GDM1 (cell line): Measurements from ENCODE around the gene EPS15.
A peak's percentile ranks its signal among the peaks of the same experiment; 100 is the strongest.
"Not testable (repeated sequence)": the region's sequence is repeated elsewhere in the genome, so short reads cannot be mapped to it uniquely, and the experiment has no call there.

ENCODE experiments used
- DNase-seq: peaks from one replicate; lab custom pipeline; 2025; lab: John Stamatoyannopoulos, UW

The EPS15 gene

GRCh38 chr1:51519048-51519864, at the start of gene EPS15:
EPS15 (minus strand) TSS chr1:51519266; CDS start chr1:51519231, 35 bp downstream.
- DNase-seq: peak; percentile 75

- DNase-seq: no peak
Observed at GRCh38 chr1:51568231-51568935, 49.3 kb upstream of the EPS15 start.

- DNase-seq: no peak
Observed at GRCh38 chr1:51567653-51568052, 48.6 kb upstream of the EPS15 start.

- no peak for DNase-seq
Observed at GRCh38 chr1:51566260-51566659, 47.2 kb upstream of the EPS15 start.

GRCh38 chr1:51565009-51565408, 45.9 kb upstream of the EPS15 start:
- no peak for DNase-seq

- DNase-seq: no peak
Observed at GRCh38 chr1:51564124-51564523, 45.1 kb upstream of the EPS15 start.

- no peak for DNase-seq
Observed at GRCh38 chr1:51561702-51562101, 42.6 kb upstream of the EPS15 start.

GRCh38 chr1:51560895-51561294, 41.8 kb upstream of the EPS15 start:
- DNase-seq: not testable (repeated sequence)

- DNase-seq: no peak
Observed at GRCh38 chr1:51560034-51560433, 41.0 kb upstream of the EPS15 start.

GRCh38 chr1:51559501-51559900, 40.4 kb upstream of the EPS15 start:
- DNase-seq: no peak

GRCh38 chr1:51559064-51559500, 40.0 kb upstream of the EPS15 start:
- DNase-seq: no peak

GRCh38 chr1:51558375-51558924, 39.4 kb upstream of the EPS15 start:
- no peak for DNase-seq

GRCh38 chr1:51557168-51557567, 38.1 kb upstream of the EPS15 start:
- DNase-seq: no peak

- DNase-seq: no peak
Observed at GRCh38 chr1:51555866-51556619, 37.0 kb upstream of the EPS15 start.

- DNase-seq: no peak
Observed at GRCh38 chr1:51553911-51554310, 34.8 kb upstream of the EPS15 start.

- DNase-seq: no peak
Observed at GRCh38 chr1:51552929-51553807, 34.1 kb upstream of the EPS15 start.

GRCh38 chr1:51551848-51552296, 32.8 kb upstream of the EPS15 start:
- no peak for DNase-seq

GRCh38 chr1:51551081-51551480, 32.0 kb upstream of the EPS15 start:
- peak; percentile 46 for DNase-seq

- no peak for DNase-seq
Observed at GRCh38 chr1:51549901-51550300, 30.8 kb upstream of the EPS15 start.

- DNase-seq: peak; percentile 78
Observed at GRCh38 chr1:51549016-51549619, 30.1 kb upstream of the EPS15 start.

- no peak for DNase-seq
Observed at GRCh38 chr1:51543858-51544257, 24.8 kb upstream of the EPS15 start.
